AG04449 (cell line): Measurements from ENCODE around the gene LDLRAD4.

Experiments
- CTCF ChIA-PET: fragments of 350-600 bp; formaldehyde crosslinking; extraction: SDS; loops from one replicate; lab custom pipeline; 2021; ENCODE audit warnings: antibody characterized with exemption; lab: Yijun Ruan, JAX
- POLR2A ChIA-PET: fragments of 400-600, 350-600 bp; formaldehyde crosslinking; extraction: SDS; loops from one replicate; lab custom pipeline; 2020; ENCODE audit warnings: antibody characterized with exemption, inconsistent platforms; lab: Yijun Ruan, JAX
- DNase-seq: peaks from one replicate; pipeline ENCODE4 v3.0.0-alpha.2; 2010; ENCODE audit warnings: low read depth, low spot score
- H3K4me3 ChIP-seq: 2 replicates; pipeline ENCODE4 v1.5.1; 2011; ENCODE audit warnings: low read depth, mild to moderate bottlenecking, control low read depth, low read length
- CTCF ChIP-seq: IDR thresholded peaks from one replicate; pipeline ENCODE4 v1.5.1; 2011; ENCODE audit warnings: mild to moderate bottlenecking, moderate library complexity, low read length, control low read depth, inconsistent platforms; ENCODE audit not compliant: insufficient read depth; ENCODE audit errors: missing control alignments

Gene LDLRAD4

GRCh38 chr18:13219593-13220159, 1.1 kb downstream of the LDLRAD4 start:
- no peak overlapping the region for H3K4me3 ChIP-seq
- no peak for TF ChIP-seq CTCF
- no peak for DNase-seq
- ChIA-PET CTCF (interaction anchor here (1.1 to 1.7 kb wide), 4 partner anchors 9 to 332 kb away, joined by 3 to 8 read pairs (median 4); no protein-coding TSS in a partner anchor), POLR2A (no interaction called here)

GRCh38 chr18:13220361-13220991, 1.9 kb downstream of the LDLRAD4 start:
- DNase-seq = no peak
- CTCF ChIA-PET = interaction anchor here (1.4 to 1.7 kb wide), 3 partner anchors 9 to 310 kb away, joined by 3 to 8 read pairs (median 5); no protein-coding TSS in a partner anchor
- no peak for TF ChIP-seq CTCF

GRCh38 chr18:13221869-13222855, 3.6 kb downstream of the LDLRAD4 start:
- H3K4me3 ChIP-seq = no peak overlapping the region
- POLR2A ChIA-PET = no interaction called here
- no peak for TF ChIP-seq CTCF
- DNase-seq = no peak
- CTCF ChIA-PET = interaction anchor here (1.4 kb wide), 1 partner anchor 309 kb away, joined by 5 read pairs; no protein-coding TSS in a partner anchor

More at GRCh38 chr18:13220361-13220991, 1.9 kb downstream of the LDLRAD4 start:
- H3K4me3 ChIP-seq = no peak overlapping the region
- POLR2A ChIA-PET = no interaction called here

- no peak overlapping the region for H3K4me3 ChIP-seq
- DNase-seq = no peak
- CTCF ChIA-PET = no interaction called here
- TF ChIP-seq CTCF = no peak
- POLR2A ChIA-PET = no interaction called here
Observed at GRCh38 chr18:13222856-13223281, 4.3 kb downstream of the LDLRAD4 start.

GRCh38 chr18:13223311-13224143, 5.0 kb downstream of the LDLRAD4 start:
- DNase-seq = no peak
- CTCF ChIA-PET = no interaction called here
- H3K4me3 ChIP-seq = no peak overlapping the region
- no peak for TF ChIP-seq CTCF
- POLR2A ChIA-PET = no interaction called here
